Adrenal gland (tissue), 19 donors: ENCODE results near the gene DHX34. TPM values are rescaled to one million over a fixed set of nuclear protein-coding genes. Genes with fewer than 3 reads are reported as not detected.
A peak's percentile ranks its signal among the peaks of the same experiment; 100 is the strongest.
"Not testable (repeated sequence)": the region's sequence is repeated elsewhere in the genome, so short reads cannot be mapped to it uniquely, and the experiment has no call there.

ENCODE experiments used
- DNase-seq, 7 donors: peaks; one replicate each; pipeline ENCODE4 v3.0.0-alpha.2; 2019 to 2020
- H3K27ac ChIP-seq, 5 donors: fragments of 200-600 bp; sonication (generic) in 4 of 5; 1 replicate in 3 of 5; 2 replicates in 2 of 5; pipeline versions ENCODE4 v1.5.1 to v1.8.0; 2016 to 2020; ENCODE audit warnings: mild to moderate bottlenecking in 1 of 5
- H3K27me3 ChIP-seq: fragments of 200-600 bp; 2 replicates; pipeline ENCODE4 v1.8.0; 2021
- H3K36me3 ChIP-seq, 2 donors: fragments of 200-600 bp; replicated peaks in 1 of 2; 1 replicate in 1 of 2; 2 replicates in 1 of 2; pipeline versions ENCODE4 v1.5.1 to v1.8.0; 2018 to 2022
- H3K4me1 ChIP-seq, 2 donors: fragments of 200-600 bp; replicated peaks in 1 of 2; 1 replicate in 1 of 2; 2 replicates in 1 of 2; pipeline versions ENCODE4 v1.5.1 to v1.8.0; 2018 to 2021
- H3K4me3 ChIP-seq, 4 donors: fragments of 200-600 bp; sonication (generic) in 3 of 4; one replicate each; pipeline ENCODE4 v1.5.1; 2016 to 2018
- H3K9me3 ChIP-seq, 3 donors: fragments of 200-600 bp; sonication (generic) in 1 of 3; replicated peaks in 1 of 3; 1 replicate in 2 of 3; 2 replicates in 1 of 3; pipeline versions ENCODE4 v1.5.1 to v1.8.0; 2016 to 2021
- POLR2A ChIP-seq, 2 donors: fragments of 450-650 bp; IDR thresholded peaks; one replicate each; pipeline ENCODE4 v1.6.1; 2017; ENCODE audit warnings: antibody characterized with exemption in 2 of 2, mild to moderate bottlenecking in 2 of 2, moderate library complexity in 1 of 2
- WGBS, 4 donors: extraction: QIAGEN DNeasy Blood & Tissue Kit in 2 of 4; methylation state at CpG; one replicate each; pipeline versions ENCODE4 v1.1.5 to v1.1.7; 2013 to 2017; 5-methylcytosine and 5-hydroxymethylcytosine counted together
- intact Hi-C, 2 donors: fragments of 100-400 bp; cut with DNase I; formaldehyde crosslinking; loops; one replicate each; pipeline versions ENCODE4 v1.14.1 to v1.15.0; 2022 to 2023
- long read RNA-seq, 10 donors: library from polyadenylated mRNA in 3 of 10; unstranded in 2 of 10; stranded (forward) in 1 of 10; transcript quantifications; one replicate each; pipeline ENCODE4 v2.0.0 and lab custom pipeline, GENCODE V29; 2021 to 2026
- polyA plus RNA-seq, 3 donors: library from polyadenylated mRNA; stranded (reverse); fragments of 200-250 nt in 2 of 3; fragments of 350-450 nt in 1 of 3; fragmentation: Illumina TruSeq in 1 of 3; extraction: RNeasy Lipid Tissue Mini Kit (QIAGEN cat#74804) in 1 of 3; gene quantifications; one replicate each; pipeline ENCODE4 v1.2.3, GENCODE V29; 2013 to 2014
- total RNA-seq, 9 donors: library from RNA; depleted of rRNA in 4 of 9; stranded (reverse); fragments of >200 nt in 4 of 9; fragments of 120-200 nt in 1 of 9; fragmentation: NEBNext Ultra II Directional in 1 of 9; extraction: Animal tissue kit (Norgen Biotek cat#: 25700) in 1 of 9; gene quantifications; one replicate each; pipeline versions ENCODE4 v1.1.0 to v1.2.4, GENCODE V29; 2013 to 2023
- TF ChIP-seq, protein P1 (sequence below), 6 experiments: fragments of 450-650 bp in 4 of 6; fragments of 200-600 bp in 2 of 6; sonication (generic) in 1 of 6; IDR thresholded peaks; 1 replicate in 5 of 6; 2 replicates in 1 of 6; pipeline versions ENCODE4 v1.5.1 to v1.8.0; 2016 to 2021; ENCODE audit warnings: antibody characterized with exemption in 6 of 6, mild to moderate bottlenecking in 2 of 6, moderate library complexity in 1 of 6
- donor health status: healthy with polysubstance abuse.
- donor health status: Bipolar disorder and iron deficiency.
- donor health status: DM: yes; HTN: yes; CAD: no.
- donor health status: DM: no; HTN: no; CAD: no.
- donor health status: DM: no; HTN: no; CAD: no.
- donor health status: DM: yes; HTN: yes; CAD: no.

DHX34 gene, protein sequence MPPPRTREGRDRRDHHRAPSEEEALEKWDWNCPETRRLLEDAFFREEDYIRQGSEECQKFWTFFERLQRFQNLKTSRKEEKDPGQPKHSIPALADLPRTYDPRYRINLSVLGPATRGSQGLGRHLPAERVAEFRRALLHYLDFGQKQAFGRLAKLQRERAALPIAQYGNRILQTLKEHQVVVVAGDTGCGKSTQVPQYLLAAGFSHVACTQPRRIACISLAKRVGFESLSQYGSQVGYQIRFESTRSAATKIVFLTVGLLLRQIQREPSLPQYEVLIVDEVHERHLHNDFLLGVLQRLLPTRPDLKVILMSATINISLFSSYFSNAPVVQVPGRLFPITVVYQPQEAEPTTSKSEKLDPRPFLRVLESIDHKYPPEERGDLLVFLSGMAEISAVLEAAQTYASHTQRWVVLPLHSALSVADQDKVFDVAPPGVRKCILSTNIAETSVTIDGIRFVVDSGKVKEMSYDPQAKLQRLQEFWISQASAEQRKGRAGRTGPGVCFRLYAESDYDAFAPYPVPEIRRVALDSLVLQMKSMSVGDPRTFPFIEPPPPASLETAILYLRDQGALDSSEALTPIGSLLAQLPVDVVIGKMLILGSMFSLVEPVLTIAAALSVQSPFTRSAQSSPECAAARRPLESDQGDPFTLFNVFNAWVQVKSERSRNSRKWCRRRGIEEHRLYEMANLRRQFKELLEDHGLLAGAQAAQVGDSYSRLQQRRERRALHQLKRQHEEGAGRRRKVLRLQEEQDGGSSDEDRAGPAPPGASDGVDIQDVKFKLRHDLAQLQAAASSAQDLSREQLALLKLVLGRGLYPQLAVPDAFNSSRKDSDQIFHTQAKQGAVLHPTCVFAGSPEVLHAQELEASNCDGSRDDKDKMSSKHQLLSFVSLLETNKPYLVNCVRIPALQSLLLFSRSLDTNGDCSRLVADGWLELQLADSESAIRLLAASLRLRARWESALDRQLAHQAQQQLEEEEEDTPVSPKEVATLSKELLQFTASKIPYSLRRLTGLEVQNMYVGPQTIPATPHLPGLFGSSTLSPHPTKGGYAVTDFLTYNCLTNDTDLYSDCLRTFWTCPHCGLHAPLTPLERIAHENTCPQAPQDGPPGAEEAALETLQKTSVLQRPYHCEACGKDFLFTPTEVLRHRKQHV
- total RNA-seq (10 to 100 TPM in 6 of 9 donors, 1 to 10 TPM in 3; 6.3 to 16.9 (median 10.8) TPM), polyA plus RNA-seq (10 to 100 TPM in 2 of 3 donors, 1 to 10 TPM in 1; 5.0 to 49.7 (median 28.2) TPM)
- long read RNA-seq, donor 1 = 0 reads
- long read RNA-seq, donor 2 = 0 reads
- long read RNA-seq, donor 3 = 0 reads
- long read RNA-seq, donor 4, partial matches to known transcripts = 1 of 2 reads
- long read RNA-seq, donor 4, other reads (novel, unspliced or antisense) = 1 of 2 reads
- long read RNA-seq, donor 5, full-length matches to known transcripts = 6 of 17 reads
- long read RNA-seq, donor 5, partial matches to known transcripts = 5 of 17 reads
- long read RNA-seq, donor 5, other reads (novel, unspliced or antisense) = 6 of 17 reads
- long read RNA-seq, donor 6, partial matches to known transcripts = 0 of 2 reads
- long read RNA-seq, donor 6, other reads (novel, unspliced or antisense) = 2 of 2 reads
- long read RNA-seq, donor 7 = 0 reads
- long read RNA-seq, donor 8 = 0 reads
- long read RNA-seq, donor 9 = 0 reads
- long read RNA-seq, donor 10 = 0 reads

DNA sequence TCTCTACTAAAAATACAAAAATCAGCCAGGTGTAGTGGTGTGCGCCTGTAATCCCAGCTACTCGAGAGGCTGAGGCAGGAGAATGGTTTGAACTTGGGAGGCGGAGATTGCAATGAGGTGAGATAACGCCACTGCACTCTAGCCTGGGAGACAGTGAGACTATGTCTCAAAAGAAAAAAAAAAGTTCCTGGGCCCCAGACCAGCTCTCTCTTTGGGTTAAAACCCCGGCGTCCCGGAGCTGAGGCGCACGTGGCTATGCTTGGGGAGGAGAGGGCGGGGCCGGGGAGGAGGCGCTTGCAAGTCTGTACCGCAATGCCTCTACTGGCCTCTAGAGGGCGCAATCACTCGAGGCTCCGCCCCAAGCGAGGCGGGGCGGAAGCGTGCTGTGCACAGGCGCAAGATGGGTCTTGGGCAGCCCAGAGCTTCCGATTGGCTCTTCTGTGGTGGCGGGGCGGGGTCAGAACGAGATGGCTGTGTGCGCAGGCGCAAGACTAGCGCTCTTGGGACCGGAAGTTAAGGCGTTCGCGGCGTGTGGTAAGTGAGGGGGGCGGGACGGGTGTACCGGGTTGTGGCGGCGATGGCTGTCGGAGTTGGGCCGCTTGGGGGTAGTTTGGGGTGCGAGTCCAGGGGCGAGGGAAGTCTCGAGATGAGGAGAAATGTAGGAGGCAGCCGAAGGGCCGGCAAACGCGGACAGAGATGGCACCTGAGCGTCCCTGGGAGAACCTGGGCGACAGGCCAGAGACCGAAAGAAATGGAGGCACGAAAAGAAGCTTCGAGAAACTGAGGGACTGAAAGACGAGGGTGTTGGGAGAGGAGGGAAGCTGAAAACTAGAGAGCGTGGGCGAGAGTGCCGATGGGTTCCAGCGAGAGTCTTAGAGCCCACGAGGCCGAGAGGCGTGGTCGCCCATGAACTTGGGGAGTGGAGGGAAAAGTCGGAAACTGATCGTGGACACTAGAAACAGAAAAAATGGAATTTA lies at the start of gene DHX34:
Gene DHX34, plus strand, starts transcription at position 497 of the 977 bp plus-strand sequence. CDS start 3,716 bp downstream, outside the sequence.
- TF ChIP-seq, protein P1, sequence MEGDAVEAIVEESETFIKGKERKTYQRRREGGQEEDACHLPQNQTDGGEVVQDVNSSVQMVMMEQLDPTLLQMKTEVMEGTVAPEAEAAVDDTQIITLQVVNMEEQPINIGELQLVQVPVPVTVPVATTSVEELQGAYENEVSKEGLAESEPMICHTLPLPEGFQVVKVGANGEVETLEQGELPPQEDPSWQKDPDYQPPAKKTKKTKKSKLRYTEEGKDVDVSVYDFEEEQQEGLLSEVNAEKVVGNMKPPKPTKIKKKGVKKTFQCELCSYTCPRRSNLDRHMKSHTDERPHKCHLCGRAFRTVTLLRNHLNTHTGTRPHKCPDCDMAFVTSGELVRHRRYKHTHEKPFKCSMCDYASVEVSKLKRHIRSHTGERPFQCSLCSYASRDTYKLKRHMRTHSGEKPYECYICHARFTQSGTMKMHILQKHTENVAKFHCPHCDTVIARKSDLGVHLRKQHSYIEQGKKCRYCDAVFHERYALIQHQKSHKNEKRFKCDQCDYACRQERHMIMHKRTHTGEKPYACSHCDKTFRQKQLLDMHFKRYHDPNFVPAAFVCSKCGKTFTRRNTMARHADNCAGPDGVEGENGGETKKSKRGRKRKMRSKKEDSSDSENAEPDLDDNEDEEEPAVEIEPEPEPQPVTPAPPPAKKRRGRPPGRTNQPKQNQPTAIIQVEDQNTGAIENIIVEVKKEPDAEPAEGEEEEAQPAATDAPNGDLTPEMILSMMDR (IDR thresholded peaks at IDR 0.05) = peak; percentile 96 to 99 (median 99)
- TF ChIP-seq POLR2A (IDR thresholded peaks at IDR 0.05) = peak; percentile 42 to 51
- peak within 1 kb of the TSS in 2 of 5 donors; percentile 63 to 76 for H3K27ac ChIP-seq

DNA sequence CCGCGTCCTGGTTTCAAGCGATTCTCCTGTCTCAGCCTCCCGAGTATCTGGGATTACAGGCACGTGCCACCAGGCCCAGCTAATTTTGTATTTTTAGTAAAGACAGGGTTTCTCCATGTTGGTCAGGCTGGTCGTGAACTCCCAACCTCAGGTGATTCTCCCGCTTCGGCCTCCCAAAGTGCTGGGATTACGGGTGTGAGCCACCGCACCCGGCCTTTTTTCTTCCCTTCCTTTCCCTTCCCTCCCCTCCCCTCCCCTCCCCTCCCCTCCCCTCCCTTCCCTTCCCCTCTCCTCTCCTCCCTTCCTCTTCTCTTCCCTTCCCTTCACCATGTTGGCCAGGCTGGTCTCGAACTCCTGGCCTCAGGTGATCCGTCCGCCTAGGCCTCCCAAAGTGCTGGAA lies 48.2 kb upstream of the DHX34 start:
- H3K9me3 ChIP-seq, H3K27me3 ChIP-seq, H3K4me1 ChIP-seq, H3K27ac ChIP-seq, intact Hi-C loops, H3K36me3 ChIP-seq, DNase-seq, H3K4me3 ChIP-seq: not testable (repeated sequence)
- WGBS, 4 donors = 89 to 95% (median 93%) methylated on average over 14 of the region's 14 CpGs

More for the DNA sequence above, at the start of gene DHX34:
- Histone ChIP-seq H3K27me3 (no peaks in the 10 kb centered on the region), H3K4me3 (peak within 1 kb of the TSS; percentile 72 to 93 (median 84)), H3K4me1 (peaks cover 8 to 16% of the 10 kb centered on the region in 2 donors), H3K36me3 (peaks cover 0 to 16% of the 10 kb centered on the region in 2 donors), H3K9me3 (no peaks in the 10 kb centered on the region)
- DNase-seq = peak; percentile 98 to 100 (median 99)
- WGBS, 4 donors = 3 to 4% (median 3%) methylated on average over 52 to 63 of the region's 63 CpGs
- intact Hi-C loops = no loop called here

DNA sequence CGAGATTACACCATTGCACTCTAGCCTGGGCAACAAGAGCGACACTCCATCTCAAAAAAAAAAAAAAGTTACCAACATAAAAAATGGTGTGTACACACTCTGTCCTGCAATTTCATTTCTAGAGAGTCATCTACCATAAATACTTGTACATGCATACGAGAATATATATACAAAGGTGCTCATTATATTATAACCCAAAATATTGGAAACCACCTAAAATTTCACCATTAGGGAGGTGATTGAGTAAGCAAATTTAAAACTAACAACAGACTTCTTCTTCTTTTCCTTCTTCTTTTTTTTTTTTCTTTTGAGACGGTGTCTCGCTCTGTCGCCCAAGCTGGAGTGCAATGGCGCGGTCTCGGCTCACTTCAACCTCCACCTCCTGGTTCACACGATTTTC lies 46.9 kb upstream of the DHX34 start:
- H3K9me3 ChIP-seq = no peaks in the 10 kb centered on the region
- intact Hi-C loops = no loop called here
- TF ChIP-seq POLR2A (IDR thresholded peaks at IDR 0.05) = no peak
- TF ChIP-seq, protein P1 (IDR thresholded peaks at IDR 0.05) = no peak
- H3K27ac ChIP-seq = no peak overlapping the region
- H3K4me1 ChIP-seq = peaks cover 0 to 8% of the 10 kb centered on the region in 2 donors
- 86 to 90% (median 89%) methylated on average over 10 of the region's 10 CpGs for WGBS, 4 donors
- no peak overlapping the region for H3K4me3 ChIP-seq
- H3K36me3 ChIP-seq = no peaks in the 10 kb centered on the region
- no peaks in the 10 kb centered on the region for H3K27me3 ChIP-seq
- no peak for DNase-seq
